ENCODE results near the gene KRT222. TPM values are rescaled to one million over a fixed set of nuclear protein-coding genes. Genes with fewer than 3 reads are reported as not detected.

KRT222 gene
- total RNA-seq, 2 donors from 2014 or later = 1.4 to 2.3 TPM

- no peaks in the 10 kb centered on the region for H3K36me3 Mint-ChIP-seq (ENCODE audit: low read depth)
- peaks cover 4% of the 10 kb centered on the region for H3K4me1 Mint-ChIP-seq
- no peak for DNase-seq
- H3K9me3 Mint-ChIP-seq = no peaks in the 10 kb centered on the region
- H3K9me3 ChIP-seq (ENCODE audit: control insufficient read depth, low read length) = no peaks in the 10 kb centered on the region
- 76 to 87% methylated on average over 3 to 4 of the region's 4 CpGs for WGBS, 2 experiments (ENCODE audit: insufficient coverage in 1 of 2, insufficient read length in 1 of 2)
- no peaks in the 10 kb centered on the region for H3K27me3 Mint-ChIP-seq (ENCODE audit: insufficient read depth)
- no peak overlapping the region for H3K9ac ChIP-seq (ENCODE audit: extremely low read depth, low read length, poor library complexity, severe bottlenecking)
- no peak overlapping the region for H3K27ac Mint-ChIP-seq
- no peak overlapping the region for H3K4me3 ChIP-seq (ENCODE audit: low read length)
- H3K4me1 ChIP-seq (ENCODE audit: control insufficient read depth, insufficient read depth, low read length) = no peaks in the 10 kb centered on the region
- H3K27ac ChIP-seq (ENCODE audit: low read depth, low read length) = no peak overlapping the region
- no peak for TF ChIP-seq CTCF (conservative IDR thresholded peaks at IDR 0.05)
- no peaks in the 10 kb centered on the region for H3K36me3 ChIP-seq (ENCODE audit: control insufficient read depth, insufficient read depth, low read length)
- H3K27me3 ChIP-seq (ENCODE audit: control insufficient read depth, insufficient read depth, low read length, poor library complexity, severe bottlenecking) = no peaks in the 10 kb centered on the region
- no peak overlapping the region for H3K4me3 Mint-ChIP-seq
Observed at GRCh38 chr17:40705584-40705983, 40.6 kb upstream of the KRT222 start.

GRCh38 chr17:40703652-40704051 is 38.7 kb upstream of the KRT222 start, which contains the start of gene KRT24:
KRT24 (minus strand) TSS chr17:40703752; CDS start chr17:40703693, 59 bp downstream.
- H3K4me1 ChIP-seq (ENCODE audit: control insufficient read depth, insufficient read depth, low read length) = no peaks in the 10 kb centered on the region
- no peak for DNase-seq
- no peak within 1 kb of the TSS for H3K4me3 ChIP-seq (ENCODE audit: low read length)
- H3K9me3 Mint-ChIP-seq = no peaks in the 10 kb centered on the region
- H3K27ac ChIP-seq (ENCODE audit: low read depth, low read length) = no peak within 1 kb of the TSS
- H3K9ac ChIP-seq (ENCODE audit: extremely low read depth, low read length, poor library complexity, severe bottlenecking) = no peak within 1 kb of the TSS
- H3K36me3 ChIP-seq (ENCODE audit: control insufficient read depth, insufficient read depth, low read length) = no peaks in the 10 kb centered on the region
- no peak within 1 kb of the TSS for H3K4me3 Mint-ChIP-seq
- no peaks in the 10 kb centered on the region for H3K36me3 Mint-ChIP-seq (ENCODE audit: low read depth)
- H3K4me1 Mint-ChIP-seq = peaks cover 4% of the 10 kb centered on the region
- H3K9me3 ChIP-seq (ENCODE audit: control insufficient read depth, low read length) = no peaks in the 10 kb centered on the region
- TF ChIP-seq CTCF (conservative IDR thresholded peaks at IDR 0.05) = no peak
- no peaks in the 10 kb centered on the region for H3K27me3 ChIP-seq (ENCODE audit: control insufficient read depth, insufficient read depth, low read length, poor library complexity, severe bottlenecking)
- no peaks in the 10 kb centered on the region for H3K27me3 Mint-ChIP-seq (ENCODE audit: insufficient read depth)
- H3K27ac Mint-ChIP-seq = no peak within 1 kb of the TSS
- WGBS, 2 experiments (ENCODE audit: insufficient coverage in 1 of 2, insufficient read length in 1 of 2) = 91 to 96% methylated on average over 5 to 7 of the region's 7 CpGs

- Histone ChIP-seq H3K9ac (ENCODE audit: extremely low read depth, low read length, poor library complexity, severe bottlenecking) (no peak overlapping the region), H3K4me3 (ENCODE audit: low read length) (no peak overlapping the region), H3K27me3 (ENCODE audit: control insufficient read depth, insufficient read depth, low read length, poor library complexity, severe bottlenecking) (no peaks in the 10 kb centered on the region), H3K4me1 (ENCODE audit: control insufficient read depth, insufficient read depth, low read length) (no peaks in the 10 kb centered on the region), H3K9me3 (ENCODE audit: control insufficient read depth, low read length) (no peaks in the 10 kb centered on the region), H3K27ac (ENCODE audit: low read depth, low read length) (no peak overlapping the region), H3K36me3 (ENCODE audit: control insufficient read depth, insufficient read depth, low read length) (no peaks in the 10 kb centered on the region)
- Mint-ChIP-seq H3K4me1 (peaks cover 8% of the 10 kb centered on the region), H3K36me3 (ENCODE audit: low read depth) (no peaks in the 10 kb centered on the region), H3K27me3 (ENCODE audit: insufficient read depth) (no peaks in the 10 kb centered on the region), H3K9me3 (no peaks in the 10 kb centered on the region), H3K4me3 (no peak overlapping the region), H3K27ac (no peak overlapping the region)
- WGBS, 2 experiments (ENCODE audit: insufficient coverage in 1 of 2, insufficient read length in 1 of 2) = 91 to 100% methylated on average over 1 to 3 of the region's 3 CpGs
- no peak for DNase-seq
- no peak for TF ChIP-seq CTCF (conservative IDR thresholded peaks at IDR 0.05)
Observed at GRCh38 chr17:40702271-40702670, 37.3 kb upstream of the KRT222 start.
